NCI-H2171 treated with DMSO at 0.1 percent for 48 hours (cell line): ENCODE data around the gene LMBR1L.
"Not testable (repeated sequence)": the region's sequence is repeated elsewhere in the genome, so short reads cannot be mapped to it uniquely, and the experiment has no call there.

Experiments
- DNase-seq: peaks from one replicate; lab custom pipeline; 2025; lab: John Stamatoyannopoulos, UW

Gene LMBR1L

GRCh38 chr12:49110464-49111155 lies at the start of gene LMBR1L:
LMBR1L (minus strand) TSS chr12:49110847; CDS start chr12:49110555, 292 bp downstream.
- peak; percentile 98 for DNase-seq

DNA sequence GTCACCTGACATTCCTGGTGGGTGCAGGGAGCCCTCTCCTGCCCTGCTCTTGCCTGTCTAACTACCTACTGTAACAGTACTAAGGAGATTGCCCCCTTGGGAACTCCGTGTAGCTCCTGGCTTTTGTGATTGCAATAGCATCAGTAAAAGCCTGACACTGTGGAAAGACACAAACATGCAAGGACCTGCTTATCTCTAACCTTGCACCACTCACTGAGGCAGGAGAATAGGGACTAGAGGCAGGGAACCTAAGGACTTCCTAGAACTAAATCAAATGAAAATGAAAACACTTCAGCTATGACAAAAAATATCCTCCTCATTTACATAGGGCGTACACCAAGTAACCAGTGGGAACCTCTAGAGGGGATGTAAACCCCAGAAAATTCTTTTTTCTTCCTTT lies 49.8 kb upstream of the LMBR1L start:
- no peak for DNase-seq

GRCh38 chr12:49154221-49154620 lies 43.6 kb upstream of the LMBR1L start:
- no peak for DNase-seq

DNA sequence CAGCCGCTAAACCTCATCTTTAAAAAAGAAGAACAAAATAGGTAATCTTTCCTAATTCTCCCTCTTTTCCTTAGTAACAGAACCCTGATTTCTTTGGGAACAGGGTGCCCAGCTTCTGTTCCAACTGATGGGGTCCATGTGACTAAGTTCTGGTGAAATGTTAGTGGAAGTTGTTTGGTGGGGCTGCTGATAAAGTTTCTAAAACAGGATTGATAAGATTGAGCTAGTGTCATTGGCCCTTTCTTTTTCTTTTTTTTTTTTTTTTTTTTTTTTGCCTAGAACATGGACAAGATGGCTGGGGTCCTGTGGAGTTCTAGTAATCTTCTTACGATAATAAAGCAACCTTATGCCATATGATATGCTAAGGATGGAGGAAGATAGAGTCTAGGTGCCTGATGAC lies 36.7 kb upstream of the LMBR1L start:
- no peak for DNase-seq

- no peak for DNase-seq
Observed at GRCh38 chr12:49146406-49146805, 35.8 kb upstream of the LMBR1L start.

GRCh38 chr12:49144384-49144783 lies 33.7 kb upstream of the LMBR1L start:
- DNase-seq, result no peak

GRCh38 chr12:49138999-49139398 lies 28.4 kb upstream of the LMBR1L start:
- no peak for DNase-seq

DNA sequence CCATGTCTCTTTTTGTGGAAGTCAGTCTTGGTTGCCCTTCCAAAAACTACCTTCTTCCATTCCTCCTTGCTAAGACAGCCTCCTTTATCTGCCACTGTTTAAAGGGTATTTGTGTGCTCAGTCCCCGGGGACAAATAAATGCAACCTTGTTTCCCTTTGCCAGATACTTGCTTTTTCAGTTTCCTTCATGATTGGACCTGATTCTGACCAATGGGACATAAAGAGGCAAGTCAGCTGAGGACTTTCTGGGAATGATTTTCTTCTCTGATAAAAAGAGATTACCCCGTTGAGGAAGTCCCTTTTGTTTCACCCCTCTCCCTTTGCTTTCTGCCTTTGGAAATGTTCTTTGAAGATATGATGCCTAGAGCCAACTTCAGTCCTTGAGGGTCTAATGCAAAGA lies 27.9 kb upstream of the LMBR1L start:
- peak; percentile 33 for DNase-seq

GRCh38 chr12:49137476-49137875 lies 26.8 kb upstream of the LMBR1L start:
- DNase-seq, result no peak

- DNase-seq, result not testable (repeated sequence)
Observed at GRCh38 chr12:49136997-49137396, 26.4 kb upstream of the LMBR1L start.

- DNase-seq, result no peak
Observed at GRCh38 chr12:49133590-49133989, 22.9 kb upstream of the LMBR1L start.

- DNase-seq, result no peak
Observed at GRCh38 chr12:49133014-49133413, 22.4 kb upstream of the LMBR1L start.

GRCh38 chr12:49131894-49132461 lies 21.3 kb upstream of the LMBR1L start:
- peak; percentile 64 for DNase-seq

DNA sequence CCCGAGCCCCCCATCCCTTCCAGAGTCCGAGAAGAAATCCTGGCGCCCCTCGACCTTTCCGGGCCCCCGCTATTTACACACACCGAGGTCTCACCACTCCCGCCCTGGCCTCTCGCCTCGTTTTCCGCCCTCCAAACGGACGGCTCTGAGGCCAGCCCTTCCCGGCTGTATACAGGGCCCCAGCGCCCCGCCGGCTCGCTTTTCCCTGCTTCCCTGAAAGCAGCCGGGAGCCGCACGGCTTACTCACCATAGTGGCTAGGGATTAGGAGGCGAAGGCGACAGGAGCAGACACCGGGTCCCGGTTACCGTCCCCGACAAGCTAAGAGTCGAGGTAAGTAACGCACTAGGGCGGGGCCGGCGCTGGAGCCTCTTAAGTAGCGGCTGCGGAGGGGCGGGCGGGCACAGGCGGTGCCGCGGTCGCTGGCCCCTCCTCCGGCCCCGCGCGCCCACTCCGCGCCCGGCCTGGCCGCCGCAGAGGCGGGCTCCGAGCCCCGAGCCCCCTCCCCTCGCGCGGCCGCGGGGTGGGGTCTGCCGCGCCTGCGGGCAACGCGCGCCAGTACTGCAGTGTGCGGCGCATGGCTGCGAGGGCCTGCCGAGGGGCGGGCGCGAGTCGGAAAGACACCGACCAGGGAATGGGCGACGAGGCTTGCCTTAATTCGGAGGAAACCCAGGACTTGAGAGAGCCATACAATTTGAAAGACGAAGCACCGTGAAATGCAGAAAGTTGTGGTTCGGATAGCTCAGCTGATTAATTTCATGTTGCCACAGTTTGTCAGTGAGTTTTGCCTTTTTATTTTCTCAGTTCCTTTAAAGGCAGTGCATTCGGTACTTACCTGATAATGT lies 20.6 kb upstream of the LMBR1L start, which contains the start of gene TUBA1B:
TSS of gene TUBA1B (minus strand) at position 345 of the 843 bp plus-strand sequence. CDS start at position 250, 95 bp downstream.
- peak; percentile 88 for DNase-seq

- peak; percentile 93 for DNase-seq
Observed at GRCh38 chr12:49130151-49131050, 19.8 kb upstream of the LMBR1L start.

- no peak for DNase-seq
Observed at GRCh38 chr12:49129332-49130150, 18.9 kb upstream of the LMBR1L start.

- not testable (repeated sequence) for DNase-seq
Observed at GRCh38 chr12:49127971-49128370, 17.3 kb upstream of the LMBR1L start.

- peak; percentile 48 for DNase-seq
Observed at GRCh38 chr12:49126852-49127763, 16.5 kb upstream of the LMBR1L start.

GRCh38 chr12:49121047-49121696 lies 10.5 kb upstream of the LMBR1L start:
- DNase-seq, result peak; percentile 40
